HCT116 (cell line): ENCODE results near the gene FKBP14. TPM values are rescaled to one million over a fixed set of nuclear protein-coding genes. Genes with fewer than 3 reads are reported as not detected.

Experiments used
- ATAC-seq: fragments of 200-7000 bp; cut with Tn5 transposase; 2 replicates; pipeline ENCODE4 v1.9.1; 2020; ENCODE audit warnings: mild to moderate bottlenecking, moderate library complexity
- BruUV-seq: library from RNA; stranded (reverse); fragments of 400-500 nt; replicated peaks from 2 replicates; lab custom pipeline; 2021; lab: Mats Ljungman, UMichigan
- CTCF ChIA-PET: fragments of 300-600 bp; sonication (Branson Sonifier 250); formaldehyde crosslinking; loops from one replicate; lab custom pipeline; 2021; ENCODE audit warnings: antibody characterized with exemption; lab: Charles Lee
- POLR2A ChIA-PET: fragments of 300-600, 350-600 bp; sonication (Branson Sonifier 250); formaldehyde crosslinking; loops from one replicate; lab custom pipeline; 2021; ENCODE audit warnings: antibody characterized with exemption; lab: Charles Lee
- RAD21 ChIA-PET, 2 experiments: fragments of 300-600 bp; sonication (Branson Sonifier 250); formaldehyde crosslinking; loops; one replicate each; lab custom pipeline; 2023; ENCODE audit warnings: low total read pairs in 2 of 2; ENCODE audit not compliant: uncharacterized antibody in 2 of 2, unreplicated experiment in 2 of 2, low non-redundant PET in 1 of 2; lab: Charles Lee
- DNase-seq: peaks from one replicate; pipeline ENCODE4 v3.0.0-alpha.2; 2010; ENCODE audit warnings: low read depth, low spot score
- H2AFZ ChIP-seq: fragments of 200-600 bp; shearing (Covaris generic), sonication (generic); 2 replicates; pipeline ENCODE4 v1.6.1; 2017; ENCODE audit warnings: low read depth, mixed run types, mixed read lengths, antibody characterized with exemption, low read length; ENCODE audit not compliant: poor library complexity, severe bottlenecking
- H3K27ac ChIP-seq: 2 replicates; pipeline ENCODE4 v1.5.1; 2012; ENCODE audit warnings: low read depth, low read length
- H3K27me3 ChIP-seq: fragments of 200-600 bp; sonication (generic); 2 replicates; pipeline ENCODE4 v1.6.1; 2016; ENCODE audit warnings: mixed run types, low read length, mixed read lengths; ENCODE audit not compliant: insufficient read depth
- H3K36me3 ChIP-seq, 2 experiments: fragments of 200-500 bp in 1 of 2; fragments of 200-600 bp in 1 of 2; sonication (Bioruptor generic) in 1 of 2; sonication (generic) in 1 of 2; 2 replicates each; pipeline versions ENCODE4 v1.5.1 to v1.6.1; 2014 to 2016; ENCODE audit warnings: low read length in 2 of 2, inconsistent platforms in 1 of 2, mixed read lengths in 1 of 2, mixed run types in 1 of 2; ENCODE audit not compliant: insufficient read depth in 2 of 2, control insufficient read depth in 1 of 2
- H3K4me1 ChIP-seq, 2 experiments: fragments of 200-600 bp in 1 of 2; sonication (generic) in 1 of 2; 2 replicates each; pipeline versions ENCODE4 v1.5.1 to v1.6.1; 2012 to 2017; ENCODE audit warnings: low read length in 2 of 2, inconsistent platforms in 1 of 2, mild to moderate bottlenecking in 1 of 2, mixed read lengths in 1 of 2, mixed run types in 1 of 2, moderate library complexity in 1 of 2; ENCODE audit not compliant: insufficient read depth in 2 of 2, control insufficient read depth in 1 of 2
- H3K4me2 ChIP-seq: fragments of 200-600 bp; sonication (generic); 2 replicates; pipeline ENCODE4 v1.6.1; 2017; ENCODE audit warnings: mixed run types, low read length, mixed read lengths
- H3K4me3 ChIP-seq, 2 experiments: fragments of 200-600 bp in 1 of 2; sonication (generic) in 1 of 2; replicated peaks in 1 of 2; 2 replicates each; pipeline ENCODE4 v1.5.1; 2011 to 2016; ENCODE audit warnings: low read length in 2 of 2, control low read depth in 1 of 2, low read depth in 1 of 2, mild to moderate bottlenecking in 1 of 2, mixed read lengths in 1 of 2, mixed run types in 1 of 2
- H3K79me2 ChIP-seq: fragments of 200-600 bp; sonication (generic); 2 replicates; pipeline ENCODE4 v1.6.1; 2017; ENCODE audit warnings: mild to moderate bottlenecking, mixed run types, low read length, moderate library complexity, mixed read lengths; ENCODE audit not compliant: insufficient read depth
- H3K9ac ChIP-seq: fragments of 200-600 bp; sonication (generic); 2 replicates; pipeline ENCODE4 v1.6.1; 2016; ENCODE audit warnings: low read length, mixed read lengths
- H3K9me2 ChIP-seq: fragments of 200-600 bp; sonication (generic), shearing (Covaris generic); 2 replicates; pipeline ENCODE4 v1.6.1; 2017; ENCODE audit warnings: mixed run types, mild to moderate bottlenecking, moderate library complexity; ENCODE audit not compliant: insufficient read depth
- H3K9me3 ChIP-seq, 2 experiments: fragments of 200-500 bp in 1 of 2; fragments of 200-600 bp in 1 of 2; sonication (Bioruptor generic) in 1 of 2; sonication (generic) in 1 of 2; 2 replicates each; pipeline ENCODE4 v1.6.1; 2014 to 2017; ENCODE audit warnings: low read length in 2 of 2, mixed read lengths in 2 of 2, inconsistent platforms in 1 of 2, low read depth in 1 of 2, mild to moderate bottlenecking in 1 of 2, mixed run types in 1 of 2, moderate library complexity in 1 of 2; ENCODE audit not compliant: control insufficient read depth in 1 of 2, insufficient read depth in 1 of 2
- H4K20me1 ChIP-seq: fragments of 200-600 bp; sonication (generic), shearing (Covaris generic); 2 replicates; pipeline ENCODE4 v1.6.1; 2017; ENCODE audit warnings: mixed run types, mild to moderate bottlenecking, moderate library complexity; ENCODE audit not compliant: insufficient read depth
- ATF3 ChIP-seq: IDR thresholded peaks from 2 replicates; pipeline ENCODE4 v1.6.1; 2012
- CEBPB ChIP-seq: IDR thresholded peaks from 2 replicates; pipeline ENCODE4 v1.6.1; 2012; ENCODE audit warnings: low read depth
- CTCF ChIP-seq, 3 experiments: fragments of 200-600 bp in 1 of 3; sonication (generic) in 1 of 3; IDR thresholded peaks in 2 of 3; conservative IDR thresholded peaks in 1 of 3; 2 replicates each; pipeline ENCODE4 v1.5.1; 2012 to 2017; ENCODE audit warnings: low read depth in 2 of 3, low read length in 2 of 3, antibody characterized with exemption in 1 of 3, borderline replicate concordance in 1 of 3, control low read depth in 1 of 3, mild to moderate bottlenecking in 1 of 3, mixed read lengths in 1 of 3, mixed run types in 1 of 3, moderate library complexity in 1 of 3; ENCODE audit not compliant: insufficient read depth in 1 of 3
- EGR1 ChIP-seq: IDR thresholded peaks from 2 replicates; pipeline ENCODE4 v1.6.1; 2012; ENCODE audit warnings: low read depth
- ELF1 ChIP-seq: IDR thresholded peaks from 2 replicates; pipeline ENCODE4 v1.6.1; 2012; ENCODE audit warnings: low read depth, borderline replicate concordance
- EZH2phosphoT487 ChIP-seq: fragments of 200-600 bp; IDR thresholded peaks from 2 replicates; pipeline ENCODE4 v1.6.1; 2018; ENCODE audit warnings: antibody characterized with exemption, borderline replicate concordance
- FOSL1 ChIP-seq: IDR thresholded peaks from 2 replicates; pipeline ENCODE4 v1.6.1; 2012; ENCODE audit warnings: low read depth
- JUND ChIP-seq: IDR thresholded peaks from 2 replicates; pipeline ENCODE4 v1.6.1; 2012
- MAX ChIP-seq: IDR thresholded peaks from 2 replicates; pipeline ENCODE4 v1.6.1; 2012
- POLR2AphosphoS5 ChIP-seq: IDR thresholded peaks from 2 replicates; pipeline ENCODE4 v1.6.1; 2011; ENCODE audit warnings: mild to moderate bottlenecking, low read depth, low read length, moderate library complexity
- RAD21 ChIP-seq: IDR thresholded peaks from 2 replicates; pipeline ENCODE4 v1.6.1; 2012; ENCODE audit warnings: low read depth, mild to moderate bottlenecking
- REST ChIP-seq: IDR thresholded peaks from 2 replicates; pipeline ENCODE4 v1.6.1; 2012; ENCODE audit warnings: low read depth
- SP1 ChIP-seq: IDR thresholded peaks from 2 replicates; pipeline ENCODE4 v1.6.1; 2012; ENCODE audit warnings: low read depth
- SRF ChIP-seq: IDR thresholded peaks from 2 replicates; pipeline ENCODE4 v1.6.1; 2012; ENCODE audit warnings: low read depth
- YY1 ChIP-seq: IDR thresholded peaks from 2 replicates; pipeline ENCODE4 v1.6.1; 2011; ENCODE audit warnings: low read length, low read depth, moderate library complexity, mild to moderate bottlenecking; ENCODE audit not compliant: insufficient replicate concordance; ENCODE audit errors: extremely low read depth
- ZBTB33 ChIP-seq: IDR thresholded peaks from 2 replicates; pipeline ENCODE4 v1.6.1; 2011; ENCODE audit warnings: mild to moderate bottlenecking, low read length, moderate library complexity; ENCODE audit not compliant: insufficient replicate concordance; ENCODE audit errors: extremely low read depth
- ZFX ChIP-seq: fragments of 450-650 bp; IDR thresholded peaks from 2 replicates; pipeline ENCODE4 v1.6.1; 2017
- ZNF274 ChIP-seq: fragments of 200-500 bp; sonication (Bioruptor generic); IDR thresholded peaks from 2 replicates; pipeline ENCODE4 v1.6.1; 2014; ENCODE audit warnings: mild to moderate bottlenecking, low read depth, low read length, inconsistent platforms
- intact Hi-C: fragments of 100-400 bp; cut with micrococcal nuclease; formaldehyde crosslinking; loops from 2 replicates; pipeline ENCODE4 v1.10.0; 2022
- total RNA-seq: library from RNA; stranded (reverse); gene quantifications from one replicate; pipeline ENCODE4 v1.2.1, GENCODE V29; 2021; ENCODE audit not compliant: unreplicated experiment

Gene FKBP14
- total RNA-seq, 1 experiment from 2014 or later: 13.6 TPM

- H3K4me1 ChIP-seq: no peaks in the 10 kb centered on the region
- BruUV-seq: no TSS peak
- TF ChIP-seq RAD21 (no peak), MAX (no peak), ZFX (no peak), EZH2phosphoT487 (no peak), ZBTB33 (no peak), POLR2AphosphoS5 (no peak), JUND (no peak), ZNF274 (no peak), EGR1 (no peak), CTCF (IDR thresholded peaks at IDR 0.05 in 2 of 3, conservative IDR thresholded peaks at IDR 0.05 in 1 of 3; ENCODE audit: borderline replicate concordance in 1 of 3, insufficient read depth in 1 of 3, low read depth in 2 of 3, low read length in 2 of 3) (no peak), ATF3 (no peak), ELF1 (no peak), FOSL1 (no peak), REST (no peak), SP1 (no peak), SRF (no peak), YY1 (no peak), CEBPB (no peak)
- intact Hi-C loops: no loop called here
- POLR2A ChIA-PET: no interaction called here
- 0 out of 4 replicates have a peak, but pooled peaks cover 0 to 4% of the 10 kb centered on the region in 2 experiments for H3K36me3 ChIP-seq
- H3K79me2 ChIP-seq: peaks cover 14% of the 10 kb centered on the region; the same call in 1 of the 2 replicates
- H3K9ac ChIP-seq: no peak overlapping the region
- H3K27ac ChIP-seq: no peak overlapping the region
- no peaks in the 10 kb centered on the region for H3K9me2 ChIP-seq
- no peaks in the 10 kb centered on the region for H3K27me3 ChIP-seq
- H3K4me2 ChIP-seq: no peak overlapping the region
- DNase-seq (no peak), ATAC-seq (no peak)
- H4K20me1 ChIP-seq: no peaks in the 10 kb centered on the region
- RAD21 ChIA-PET: no interaction called here
- H2AFZ ChIP-seq: no peak overlapping the region
- H3K4me3 ChIP-seq: no peak overlapping the region
- CTCF ChIA-PET: no interaction called here
- H3K9me3 ChIP-seq: no peaks in the 10 kb centered on the region
Measured at GRCh38 chr7:29962035-29962434, 64.5 kb downstream of the FKBP14 start.
